ENCODE measurements around the gene ANKRD39. TPM values are rescaled to one million over a fixed set of nuclear protein-coding genes. Genes with fewer than 3 reads are reported as not detected.

The ANKRD39 gene
- total RNA-seq, 1 donor from 2014 or later: 9.4 TPM

DNA sequence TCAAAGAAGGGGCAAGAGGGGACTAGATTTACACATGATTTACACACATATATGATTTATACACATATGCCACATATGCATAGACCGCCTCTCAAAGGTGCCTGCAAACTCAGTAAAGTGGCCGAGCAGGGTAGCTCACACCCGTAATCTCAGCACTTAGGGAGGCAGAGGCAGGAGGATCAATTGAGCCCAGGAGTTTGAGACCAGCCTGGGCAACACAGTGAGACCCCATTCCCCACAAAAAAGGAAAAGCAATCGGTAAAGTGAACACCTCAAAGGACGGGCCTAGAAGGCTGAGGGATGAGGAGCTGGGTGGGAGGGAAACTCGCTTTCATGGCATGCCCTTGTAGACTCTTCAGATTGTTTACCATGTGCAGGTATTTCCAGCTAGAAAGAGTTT, 5.1 kb downstream of the ANKRD39 start:
- H3K4me3 ChIP-seq: no peak overlapping the region
- no peaks in the 10 kb centered on the region for H3K9me3 ChIP-seq
- peaks cover 64% of the 10 kb centered on the region for H3K36me3 ChIP-seq
- peaks cover 13% of the 10 kb centered on the region for H3K4me1 ChIP-seq
- TF ChIP-seq, protein P1, sequence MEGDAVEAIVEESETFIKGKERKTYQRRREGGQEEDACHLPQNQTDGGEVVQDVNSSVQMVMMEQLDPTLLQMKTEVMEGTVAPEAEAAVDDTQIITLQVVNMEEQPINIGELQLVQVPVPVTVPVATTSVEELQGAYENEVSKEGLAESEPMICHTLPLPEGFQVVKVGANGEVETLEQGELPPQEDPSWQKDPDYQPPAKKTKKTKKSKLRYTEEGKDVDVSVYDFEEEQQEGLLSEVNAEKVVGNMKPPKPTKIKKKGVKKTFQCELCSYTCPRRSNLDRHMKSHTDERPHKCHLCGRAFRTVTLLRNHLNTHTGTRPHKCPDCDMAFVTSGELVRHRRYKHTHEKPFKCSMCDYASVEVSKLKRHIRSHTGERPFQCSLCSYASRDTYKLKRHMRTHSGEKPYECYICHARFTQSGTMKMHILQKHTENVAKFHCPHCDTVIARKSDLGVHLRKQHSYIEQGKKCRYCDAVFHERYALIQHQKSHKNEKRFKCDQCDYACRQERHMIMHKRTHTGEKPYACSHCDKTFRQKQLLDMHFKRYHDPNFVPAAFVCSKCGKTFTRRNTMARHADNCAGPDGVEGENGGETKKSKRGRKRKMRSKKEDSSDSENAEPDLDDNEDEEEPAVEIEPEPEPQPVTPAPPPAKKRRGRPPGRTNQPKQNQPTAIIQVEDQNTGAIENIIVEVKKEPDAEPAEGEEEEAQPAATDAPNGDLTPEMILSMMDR (IDR thresholded peaks at IDR 0.05): no peak
- DNase-seq: no peak
- H3K27ac ChIP-seq: no peak overlapping the region
- H3K27me3 ChIP-seq (ENCODE audit: low read depth): no peaks in the 10 kb centered on the region
- no peak for ATAC-seq
- intact Hi-C loops (cut with DNase I): loop anchor here (10.0 kb wide), 1 partner anchor 122 kb away; no protein-coding TSS in a partner anchor

- no peak overlapping the region for H3K4me3 ChIP-seq
- intact Hi-C loops (cut with DNase I): no loop called here
- DNase-seq (no peak), ATAC-seq (no peak)
- no peaks in the 10 kb centered on the region for H3K4me1 ChIP-seq
- peaks cover 67% of the 10 kb centered on the region for H3K36me3 ChIP-seq
- H3K9me3 ChIP-seq: no peaks in the 10 kb centered on the region
- TF ChIP-seq, protein P1 (IDR thresholded peaks at IDR 0.05): no peak
- H3K27me3 ChIP-seq (ENCODE audit: low read depth): no peaks in the 10 kb centered on the region
- no peak overlapping the region for H3K27ac ChIP-seq
Observed at GRCh38 chr2:96848264-96848663, 9.6 kb downstream of the ANKRD39 start.

GRCh38 chr2:96847586-96847985, 10.2 kb downstream of the ANKRD39 start:
- Histone ChIP-seq H3K4me3 (no peak overlapping the region), H3K4me1 (no peaks in the 10 kb centered on the region), H3K27me3 (ENCODE audit: low read depth) (no peaks in the 10 kb centered on the region), H3K9me3 (no peaks in the 10 kb centered on the region), H3K27ac (no peak overlapping the region), H3K36me3 (peaks cover 61% of the 10 kb centered on the region)
- DNase-seq (no peak), ATAC-seq (no peak)
- TF ChIP-seq, protein P1 (IDR thresholded peaks at IDR 0.05): no peak
- intact Hi-C loops (cut with DNase I): no loop called here

DNA sequence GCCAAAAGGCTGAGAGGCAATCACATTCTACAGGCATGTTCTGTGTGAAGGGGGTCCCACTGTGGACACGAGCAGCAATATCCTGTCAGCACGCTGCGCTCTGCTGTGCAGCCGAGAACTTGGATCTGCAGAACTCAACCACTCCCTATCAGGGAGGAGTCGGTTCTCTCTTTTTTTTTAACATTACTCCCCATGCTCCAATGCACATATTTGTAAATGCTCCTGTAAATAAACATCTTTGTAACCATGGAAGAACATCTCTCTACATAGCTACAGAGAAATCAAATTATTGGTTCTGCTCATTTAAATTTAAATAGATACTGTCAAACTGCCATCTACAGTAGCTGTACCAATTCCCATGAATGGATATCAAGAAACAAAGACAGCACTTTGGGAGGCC, 11.0 kb downstream of the ANKRD39 start:
- no peak overlapping the region for H3K4me3 ChIP-seq
- H3K4me1 ChIP-seq: no peaks in the 10 kb centered on the region
- ATAC-seq (no peak), DNase-seq (no peak)
- no peaks in the 10 kb centered on the region for H3K9me3 ChIP-seq
- intact Hi-C loops (cut with DNase I): no loop called here
- no peak overlapping the region for H3K27ac ChIP-seq
- TF ChIP-seq, protein P1 (IDR thresholded peaks at IDR 0.05): no peak
- H3K27me3 ChIP-seq (ENCODE audit: low read depth): no peaks in the 10 kb centered on the region
- peaks cover 55% of the 10 kb centered on the region for H3K36me3 ChIP-seq

DNA sequence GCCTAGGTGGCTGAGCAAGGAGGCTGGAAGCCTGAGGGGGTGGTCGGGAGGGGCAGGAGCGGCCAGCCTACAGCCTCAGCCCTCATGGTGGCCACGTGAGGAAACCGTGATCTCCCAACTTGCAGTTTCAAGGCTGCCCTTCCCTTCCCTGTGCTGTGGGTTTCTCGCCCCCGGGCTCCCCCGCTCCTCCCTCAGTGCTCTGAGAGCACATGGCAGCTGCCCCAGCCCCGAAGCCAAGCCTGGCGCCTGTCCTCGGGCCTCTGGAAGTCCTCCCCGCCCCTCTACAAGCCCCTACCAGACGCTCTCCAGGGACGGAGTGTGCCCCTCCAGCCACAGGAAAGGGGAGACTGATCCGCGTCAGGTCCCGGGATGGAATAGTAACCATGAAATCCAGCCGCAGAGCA, 13.4 kb downstream of the ANKRD39 start:
- Histone ChIP-seq H3K9me3 (no peaks in the 10 kb centered on the region), H3K4me1 (no peaks in the 10 kb centered on the region), H3K27me3 (ENCODE audit: low read depth) (no peaks in the 10 kb centered on the region), H3K36me3 (peaks cover 37% of the 10 kb centered on the region), H3K27ac (no peak overlapping the region), H3K4me3 (no peak overlapping the region)
- intact Hi-C loops (cut with DNase I): no loop called here
- DNase-seq: no peak
- ATAC-seq: no peak
- TF ChIP-seq, protein P1 (IDR thresholded peaks at IDR 0.05): no peak

Data from lower lobe of right lung (tissue), 2 donors.